GM21360 (cell line): Measurements from ENCODE around the gene IPCEF1.
"Not testable (repeated sequence)": the region's sequence is repeated elsewhere in the genome, so short reads cannot be mapped to it uniquely, and the experiment has no call there.

Source experiments
- ATAC-seq: cut with Tn5 transposase; IDR thresholded peaks from one replicate; pipeline ENCODE4 v1.9.1; 2021; ENCODE audit warnings: mild to moderate bottlenecking, moderate library complexity; ENCODE audit not compliant: unreplicated experiment

Gene IPCEF1

GRCh38 chr6:154249499-154250298 is 106.9 kb downstream of the IPCEF1 start:
- ATAC-seq, result peak; percentile 79

- ATAC-seq, result peak; percentile 42
Measured at GRCh38 chr6:154247119-154247861, 109.3 kb downstream of the IPCEF1 start.

- ATAC-seq, result no peak
Measured at GRCh38 chr6:154246723-154247118, 109.9 kb downstream of the IPCEF1 start.

- no peak for ATAC-seq
Measured at GRCh38 chr6:154245506-154245905, 111.1 kb downstream of the IPCEF1 start.

GRCh38 chr6:154243793-154244750 is 112.5 kb downstream of the IPCEF1 start:
- no peak for ATAC-seq

- no peak for ATAC-seq
Measured at GRCh38 chr6:154242617-154243357, 113.8 kb downstream of the IPCEF1 start.

- no peak for ATAC-seq
Measured at GRCh38 chr6:154241581-154241980, 115.0 kb downstream of the IPCEF1 start.

GRCh38 chr6:154241061-154241460 is 115.5 kb downstream of the IPCEF1 start:
- not testable (repeated sequence) for ATAC-seq

GRCh38 chr6:154239392-154239791 is 117.2 kb downstream of the IPCEF1 start:
- no peak for ATAC-seq

DNA sequence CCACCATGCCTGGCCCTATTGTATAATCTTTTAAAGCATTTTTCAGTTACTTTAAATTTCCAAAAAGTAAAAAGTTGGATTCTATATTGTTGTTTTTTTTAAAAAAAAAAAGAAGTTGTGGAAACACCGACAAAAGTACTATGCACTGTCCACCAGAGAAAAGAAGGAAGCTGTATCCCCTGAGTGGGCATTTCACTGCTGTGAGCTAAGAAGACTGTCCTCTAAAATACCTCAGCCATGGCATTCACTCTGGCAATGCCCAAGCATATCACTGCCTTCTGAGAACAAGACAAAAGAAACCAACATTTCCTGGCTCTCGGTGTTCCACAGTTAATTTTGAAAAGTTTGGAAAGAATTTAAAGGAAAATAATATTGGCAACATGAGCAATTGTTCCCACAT is 117.8 kb downstream of the IPCEF1 start:
- ATAC-seq, result no peak

DNA sequence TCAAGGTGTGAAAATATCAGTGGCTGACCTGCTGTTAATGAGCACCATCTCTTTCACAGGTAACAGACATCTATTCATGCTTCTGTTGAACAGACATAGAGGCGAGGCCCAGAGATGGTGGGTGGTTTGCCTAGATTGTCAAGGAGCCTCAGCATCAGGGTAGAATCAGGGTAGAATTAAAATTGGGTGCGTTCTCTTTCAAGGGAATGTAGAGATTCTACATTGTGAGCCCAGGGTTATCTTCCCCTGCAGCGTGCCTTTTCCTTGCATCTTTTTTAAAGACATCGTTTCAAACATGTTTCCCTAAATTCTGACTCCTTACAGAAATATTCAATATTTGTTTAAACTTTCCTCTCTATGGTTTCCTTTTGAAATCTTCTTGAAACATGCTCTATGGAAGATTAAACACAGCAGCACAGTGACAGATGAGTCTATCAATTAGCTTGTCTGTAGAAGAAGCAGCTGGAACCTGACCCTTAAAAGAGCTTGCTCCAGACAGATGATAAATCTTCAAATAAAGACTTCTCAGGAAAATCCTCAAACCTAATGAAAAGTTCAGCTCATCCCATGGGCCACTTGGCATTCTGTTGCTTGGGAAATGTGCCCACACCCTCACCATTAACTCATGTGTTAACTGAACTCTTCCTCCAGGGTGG is 119.8 kb downstream of the IPCEF1 start:
- ATAC-seq, result no peak

DNA sequence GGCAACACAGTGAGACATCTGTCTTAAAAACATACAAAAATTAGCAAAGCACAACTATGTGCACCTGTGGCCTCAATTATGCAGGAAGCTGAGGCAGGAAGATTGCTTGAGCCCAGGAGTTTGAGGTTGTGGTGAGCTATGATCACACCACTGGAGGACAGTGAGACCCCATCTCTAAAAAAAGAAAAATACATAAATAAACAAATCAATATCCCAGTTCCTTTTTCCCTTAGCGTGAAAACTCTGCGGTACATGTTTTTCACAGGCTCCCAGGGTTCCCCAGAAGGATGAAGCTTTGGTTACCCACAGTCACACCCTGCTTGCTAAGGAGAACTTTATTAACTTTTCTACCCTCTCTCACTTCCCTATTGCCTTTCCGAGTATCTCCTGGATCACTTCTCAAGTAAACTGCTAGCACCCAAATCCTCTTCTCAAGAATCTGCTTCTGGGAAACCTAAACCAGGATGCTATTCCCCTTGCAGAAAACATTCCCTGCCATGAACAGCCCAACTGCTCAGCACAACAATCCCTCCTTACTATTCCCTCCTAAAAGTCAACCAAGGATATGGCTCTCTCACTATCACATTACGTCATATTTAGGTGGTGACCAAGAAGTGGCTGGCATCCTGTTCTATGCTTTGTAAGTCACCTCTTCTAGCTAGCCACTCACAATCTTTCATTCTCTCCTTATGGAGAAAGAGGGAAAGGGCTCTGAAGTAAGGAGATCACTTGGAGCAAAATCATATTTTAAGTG is 122.4 kb downstream of the IPCEF1 start:
- peak; percentile 53 for ATAC-seq

GRCh38 chr6:154233383-154233782 is 123.2 kb downstream of the IPCEF1 start:
- no peak for ATAC-seq

GRCh38 chr6:154232013-154232910 is 124.3 kb downstream of the IPCEF1 start:
- ATAC-seq, result no peak

GRCh38 chr6:154230910-154231595 is 125.5 kb downstream of the IPCEF1 start:
- ATAC-seq, result no peak

DNA sequence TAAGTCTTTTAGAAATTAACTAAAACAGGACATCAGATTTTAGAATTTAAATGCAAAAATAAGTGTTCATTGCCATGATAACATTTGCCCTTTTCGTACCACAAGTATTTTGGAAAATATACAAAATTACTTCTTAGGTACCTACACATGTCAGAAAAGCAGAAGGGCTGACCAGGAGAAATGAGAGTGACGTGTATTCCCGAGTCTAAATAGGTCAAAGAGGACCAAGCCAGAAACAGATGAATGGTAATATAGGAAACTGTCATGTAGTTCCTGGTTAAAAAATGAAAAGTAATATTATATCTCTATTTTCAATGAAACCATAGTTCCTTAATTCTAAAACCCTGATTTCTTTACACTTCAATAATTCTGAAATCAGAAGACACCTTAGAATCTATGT is 126.2 kb downstream of the IPCEF1 start:
- ATAC-seq, result no peak

DNA sequence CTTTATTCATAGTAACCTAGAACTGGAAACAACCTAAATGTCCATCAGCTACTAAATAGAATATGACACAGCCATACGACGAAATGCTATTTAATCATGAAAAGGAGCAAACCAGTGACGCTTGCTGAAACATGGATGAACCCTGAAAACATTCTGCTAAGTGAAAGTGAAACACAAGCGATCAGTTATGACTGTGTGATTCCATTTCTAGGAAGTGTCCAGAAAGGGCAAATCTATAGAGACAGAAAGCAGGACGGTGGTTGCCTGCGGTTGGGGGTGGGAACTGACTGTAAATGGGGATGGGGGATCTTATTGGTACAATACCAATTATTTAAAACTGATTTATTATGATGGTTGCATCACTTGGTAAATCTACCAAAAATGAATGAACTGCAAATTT is 126.8 kb downstream of the IPCEF1 start:
- peak; percentile 89 for ATAC-seq

DNA sequence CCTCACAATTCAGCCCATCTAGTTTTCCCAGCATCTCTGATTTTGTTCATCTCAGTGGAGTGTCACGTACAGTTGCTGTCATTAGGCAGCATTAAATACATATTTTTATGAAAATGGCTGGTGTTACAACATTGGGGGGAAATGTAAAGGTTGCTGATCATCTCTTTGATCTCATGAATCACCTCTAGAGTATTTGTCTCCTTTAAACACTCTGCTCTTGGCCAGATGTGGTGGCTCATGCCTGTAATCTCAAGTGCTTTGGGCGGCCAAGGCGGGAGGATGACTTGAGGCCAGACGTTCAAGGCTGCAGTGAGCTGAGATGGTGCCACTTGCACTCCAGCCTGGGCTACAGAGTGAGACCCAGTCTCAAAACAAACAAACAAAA is 128.1 kb downstream of the IPCEF1 start:
- no peak for ATAC-seq
